Measurements from ENCODE around the gene ERCC6. TPM values are rescaled to one million over a fixed set of nuclear protein-coding genes. Genes with fewer than 3 reads are reported as not detected.
A peak's percentile ranks its signal among the peaks of the same experiment; 100 is the strongest.

ERCC6 gene
- total and polyA plus RNA-seq, 12 donors, result 1.9 to 32.4 (median 21.6) TPM

GRCh38 chr10:49520122-49520775 lies 18.7 kb downstream of the ERCC6 start:
- Histone ChIP-seq H3K4me3 (no peak overlapping the region), H3K9me3 (no peaks in the 10 kb centered on the region), H3K27ac (no peak overlapping the region), H3K27me3 (no peaks in the 10 kb centered on the region), H3K36me3 (peaks cover 0 to 92% (median 7%) of the 10 kb centered on the region in 9 donors), H3K4me1 (peaks cover 0 to 37% (median 22%) of the 10 kb centered on the region in 9 donors)
- intact Hi-C loops (cut with DNase I), result no loop called here
- 69 to 74% methylated on average over 8 of the region's 8 CpGs for WGBS, 2 donors
- peak in 1 of 8 donors; percentile 7 for ATAC-seq
- DNase-seq, result no peak
- no peak for TF ChIP-seq CTCF (IDR thresholded peaks at IDR 0.05)

- DNase-seq (no peak), ATAC-seq (peak in 6 of 8 donors; percentile 34 to 58 (median 46))
- Histone ChIP-seq H3K27ac (no peak overlapping the region), H3K36me3 (peaks cover 0 to 92% (median 4%) of the 10 kb centered on the region in 9 donors), H3K4me1 (peaks cover 0 to 32% (median 18%) of the 10 kb centered on the region in 9 donors), H3K9me3 (no peaks in the 10 kb centered on the region), H3K27me3 (no peaks in the 10 kb centered on the region), H3K4me3 (no peak overlapping the region)
- intact Hi-C loops (cut with DNase I), result loop anchor here in 9 of 10 donors (2.0 to 10.0 kb wide), 11 partner anchors 112 to 865 kb away; no protein-coding TSS in a partner anchor
- TF ChIP-seq CTCF (IDR thresholded peaks at IDR 0.05), result no peak
- WGBS, 2 donors, result 45 to 50% methylated on average over 2 of the region's 2 CpGs
These were observed 19.2 kb downstream of the ERCC6 start for GRCh38 chr10:49519717-49520116.

GRCh38 chr10:49518982-49519578 lies 19.8 kb downstream of the ERCC6 start:
- ATAC-seq (peak in 7 of 8 donors; percentile 46 to 82 (median 66)), DNase-seq (peak in 1 of 2 donors; percentile 19)
- TF ChIP-seq CTCF (IDR thresholded peaks at IDR 0.05), result peak; percentile 51 to 75 (median 65)
- Histone ChIP-seq H3K9me3 (no peaks in the 10 kb centered on the region), H3K36me3 (peaks cover 0 to 89% (median 4%) of the 10 kb centered on the region in 9 donors), H3K4me3 (no peak overlapping the region), H3K27ac (no peak overlapping the region), H3K27me3 (no peaks in the 10 kb centered on the region), H3K4me1 (peaks cover 0 to 30% (median 18%) of the 10 kb centered on the region in 9 donors)
- 58 to 59% methylated on average over 3 of the region's 3 CpGs for WGBS, 2 donors
- intact Hi-C loops (cut with DNase I), result loop anchor here in 9 of 10 donors (2.0 to 10.0 kb wide), 11 partner anchors 112 to 864 kb away; no protein-coding TSS in a partner anchor

- Histone ChIP-seq H3K4me3 (no peak overlapping the region), H3K9me3 (no peaks in the 10 kb centered on the region), H3K27ac (no peak overlapping the region), H3K36me3 (peaks cover 0 to 84% (median 4%) of the 10 kb centered on the region in 9 donors), H3K4me1 (peaks cover 0 to 30% (median 18%) of the 10 kb centered on the region in 9 donors), H3K27me3 (no peaks in the 10 kb centered on the region)
- intact Hi-C loops (cut with DNase I), result loop anchor here in 9 of 10 donors (2.0 to 10.0 kb wide), 11 partner anchors 111 to 864 kb away; no protein-coding TSS in a partner anchor
- ATAC-seq (no peak), DNase-seq (no peak)
- no peak for TF ChIP-seq CTCF (IDR thresholded peaks at IDR 0.05)
- WGBS, 2 donors, result 87 to 90% methylated on average over 2 of the region's 2 CpGs
These were observed 20.4 kb downstream of the ERCC6 start for GRCh38 chr10:49518566-49518965.
